ENCODE results near the gene FADS2.

DNA sequence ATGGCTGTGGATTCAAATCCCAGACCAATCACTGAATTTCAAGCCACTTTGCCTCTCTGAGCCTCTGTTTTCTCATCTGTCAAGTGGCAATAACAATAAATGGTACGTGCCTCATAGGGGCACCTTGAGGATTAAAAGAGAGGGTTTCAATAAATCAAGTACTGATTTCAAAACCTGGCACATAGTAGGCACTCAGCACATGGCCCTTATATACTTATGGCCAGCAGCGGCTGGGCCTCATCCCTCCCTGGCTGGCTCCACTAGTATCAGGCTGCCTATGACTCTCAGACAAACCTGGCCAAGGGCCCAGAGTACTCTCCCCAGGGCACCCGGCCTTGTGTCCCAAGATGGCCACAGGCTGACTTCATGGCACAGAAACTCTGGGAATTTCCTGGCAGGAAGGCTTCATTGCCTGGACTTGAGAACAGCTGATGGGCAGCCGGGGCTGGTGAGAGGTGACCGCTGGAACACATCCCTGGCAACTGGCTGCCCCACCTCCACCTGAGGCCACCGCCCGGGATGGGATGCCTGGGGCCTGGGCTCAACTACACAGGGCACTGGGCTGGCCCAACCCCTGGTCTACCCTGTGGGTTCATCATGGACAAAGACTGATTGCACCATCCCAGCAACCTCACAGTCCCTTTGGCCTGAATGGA lies 59.9 kb downstream of the FADS2 start:
- TF ChIP-seq ZFP3 (CRISPR knock-in tag; IDR thresholded peaks at IDR 0.05) (no peak), GLIS3 (CRISPR knock-in tag; IDR thresholded peaks at IDR 0.05) (no peak), TCF4 (CRISPR knock-in tag; IDR thresholded peaks at IDR 0.05; ENCODE audit: borderline replicate concordance) (no peak), PPARA (CRISPR knock-in tag; IDR thresholded peaks at IDR 0.05; ENCODE audit: borderline replicate concordance) (no peak), TOX (CRISPR knock-in tag; IDR thresholded peaks at IDR 0.05; ENCODE audit: borderline replicate concordance) (no peak), SNAI2 (CRISPR knock-in tag; IDR thresholded peaks at IDR 0.05) (no peak), ZFP30 (CRISPR knock-in tag; IDR thresholded peaks at IDR 0.05) (no peak), ZC3H10 (CRISPR knock-in tag; IDR thresholded peaks at IDR 0.05) (no peak), ARNTL (CRISPR knock-in tag; IDR thresholded peaks at IDR 0.05; ENCODE audit: borderline replicate concordance, low read depth) (no peak), CSDC2 (CRISPR knock-in tag; IDR thresholded peaks at IDR 0.05) (no peak)
- TF ChIP-seq, protein P1, sequence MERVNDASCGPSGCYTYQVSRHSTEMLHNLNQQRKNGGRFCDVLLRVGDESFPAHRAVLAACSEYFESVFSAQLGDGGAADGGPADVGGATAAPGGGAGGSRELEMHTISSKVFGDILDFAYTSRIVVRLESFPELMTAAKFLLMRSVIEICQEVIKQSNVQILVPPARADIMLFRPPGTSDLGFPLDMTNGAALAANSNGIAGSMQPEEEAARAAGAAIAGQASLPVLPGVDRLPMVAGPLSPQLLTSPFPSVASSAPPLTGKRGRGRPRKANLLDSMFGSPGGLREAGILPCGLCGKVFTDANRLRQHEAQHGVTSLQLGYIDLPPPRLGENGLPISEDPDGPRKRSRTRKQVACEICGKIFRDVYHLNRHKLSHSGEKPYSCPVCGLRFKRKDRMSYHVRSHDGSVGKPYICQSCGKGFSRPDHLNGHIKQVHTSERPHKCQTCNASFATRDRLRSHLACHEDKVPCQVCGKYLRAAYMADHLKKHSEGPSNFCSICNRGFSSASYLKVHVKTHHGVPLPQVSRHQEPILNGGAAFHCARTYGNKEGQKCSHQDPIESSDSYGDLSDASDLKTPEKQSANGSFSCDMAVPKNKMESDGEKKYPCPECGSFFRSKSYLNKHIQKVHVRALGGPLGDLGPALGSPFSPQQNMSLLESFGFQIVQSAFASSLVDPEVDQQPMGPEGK (CRISPR knock-in tag; IDR thresholded peaks at IDR 0.05; ENCODE audit: borderline replicate concordance) = no peak
- TF ChIP-seq, protein P2, sequence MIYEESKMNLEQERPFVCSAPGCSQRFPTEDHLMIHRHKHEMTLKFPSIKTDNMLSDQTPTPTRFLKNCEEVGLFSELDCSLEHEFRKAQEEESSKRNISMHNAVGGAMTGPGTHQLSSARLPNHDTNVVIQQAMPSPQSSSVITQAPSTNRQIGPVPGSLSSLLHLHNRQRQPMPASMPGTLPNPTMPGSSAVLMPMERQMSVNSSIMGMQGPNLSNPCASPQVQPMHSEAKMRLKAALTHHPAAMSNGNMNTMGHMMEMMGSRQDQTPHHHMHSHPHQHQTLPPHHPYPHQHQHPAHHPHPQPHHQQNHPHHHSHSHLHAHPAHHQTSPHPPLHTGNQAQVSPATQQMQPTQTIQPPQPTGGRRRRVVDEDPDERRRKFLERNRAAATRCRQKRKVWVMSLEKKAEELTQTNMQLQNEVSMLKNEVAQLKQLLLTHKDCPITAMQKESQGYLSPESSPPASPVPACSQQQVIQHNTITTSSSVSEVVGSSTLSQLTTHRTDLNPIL (CRISPR knock-in tag; IDR thresholded peaks at IDR 0.05; ENCODE audit: low read depth) = no peak
